Karpas-422 (cell line): Measurements from ENCODE around the gene KRTCAP2. TPM values are rescaled to one million over a fixed set of nuclear protein-coding genes. Genes with fewer than 3 reads are reported as not detected.

ENCODE experiments used
- DNase-seq: peaks from one replicate; pipeline ENCODE4 v3.0.0-alpha.2; 2015
- H2AFZ ChIP-seq: fragments of 200-600 bp; sonication (generic); 2 replicates; pipeline ENCODE4 v1.6.1; 2014; ENCODE audit warnings: antibody characterized with exemption, low read length, mixed read lengths
- H3K27ac ChIP-seq: fragments of 200-600 bp; sonication (generic); 2 replicates; pipeline ENCODE4 v1.5.1; 2014; ENCODE audit warnings: mild to moderate bottlenecking, low read length, moderate library complexity
- H3K27me3 ChIP-seq: fragments of 200-600 bp; sonication (generic); 2 replicates; pipeline ENCODE4 v1.6.1; 2014; ENCODE audit warnings: low read length, mixed read lengths
- H3K36me3 ChIP-seq: fragments of 200-600 bp; sonication (generic); 2 replicates; pipeline ENCODE4 v1.6.1; 2014; ENCODE audit warnings: low read length, mixed read lengths; ENCODE audit not compliant: insufficient read depth
- H3K4me1 ChIP-seq: fragments of 200-600 bp; sonication (generic); 2 replicates; pipeline ENCODE4 v1.6.1; 2014; ENCODE audit warnings: mild to moderate bottlenecking, low read length, mixed read lengths
- H3K4me2 ChIP-seq: fragments of 200-600 bp; sonication (generic); 2 replicates; pipeline ENCODE4 v1.6.1; 2014; ENCODE audit warnings: low read length, low read depth, mild to moderate bottlenecking; ENCODE audit not compliant: poor library complexity, severe bottlenecking
- H3K4me3 ChIP-seq: fragments of 200-600 bp; sonication (generic); 2 replicates; pipeline ENCODE4 v1.5.1; 2014; ENCODE audit warnings: mild to moderate bottlenecking, antibody characterized with exemption, low read length, mixed read lengths
- H3K79me2 ChIP-seq: fragments of 200-600 bp; sonication (generic); 2 replicates; pipeline ENCODE4 v1.6.1; 2014; ENCODE audit warnings: mild to moderate bottlenecking, low read length, mixed read lengths
- H3K9ac ChIP-seq: fragments of 200-600 bp; sonication (generic); 2 replicates; pipeline ENCODE4 v1.6.0; 2014; ENCODE audit warnings: low read length
- H3K9me2 ChIP-seq: fragments of 200-600 bp; sonication (generic), shearing (Covaris generic); replicated peaks from 2 replicates; pipeline ENCODE4 v1.6.0; 2014; ENCODE audit warnings: mild to moderate bottlenecking, low read length, moderate library complexity; ENCODE audit not compliant: insufficient read depth
- H3K9me3 ChIP-seq: fragments of 300-700, 200-600 bp; sonication (generic); 2 replicates; pipeline ENCODE4 v1.6.1; 2014; ENCODE audit warnings: low read length, mixed read lengths
- H4K20me1 ChIP-seq: fragments of 200-600 bp; sonication (generic); 2 replicates; pipeline ENCODE4 v1.6.1; 2014; ENCODE audit warnings: mild to moderate bottlenecking, antibody characterized with exemption, low read length, low read depth; ENCODE audit not compliant: insufficient read depth
- total RNA-seq: library from RNA; depleted of rRNA; stranded (reverse); fragments of >200 nt; shearing (Covaris generic); gene quantifications from 2 replicates; pipeline ENCODE4 v1.2.3, GENCODE V29; 2014; ENCODE audit warnings: low replicate concordance

Gene KRTCAP2
- total RNA-seq, 1 experiment from 2014 or later = 400 TPM

GRCh38 chr1:155139895-155140629 lies 33.0 kb downstream of the KRTCAP2 start, which contains the start of gene DPM3:
DPM3 (minus strand) TSS chr1:155140531; CDS start chr1:155140240, 291 bp downstream.
- Histone ChIP-seq H3K9me2 (no peaks in the 10 kb centered on the region), H3K4me3 (peak within 1 kb of the TSS; percentile 95), H3K36me3 (peaks cover 4% of the 10 kb centered on the region; the same call in 1 of the 2 replicates), H2AFZ (peak within 1 kb of the TSS; percentile 99), H3K4me1 (peaks cover 32% of the 10 kb centered on the region), H3K79me2 (peaks cover 29% of the 10 kb centered on the region), H4K20me1 (no peaks in the 10 kb centered on the region), H3K9ac (peak within 1 kb of the TSS; percentile 76), H3K27me3 (no peaks in the 10 kb centered on the region), H3K9me3 (no peaks in the 10 kb centered on the region), H3K4me2 (peak within 1 kb of the TSS; percentile 77), H3K27ac (no peak within 1 kb of the TSS)
- DNase-seq = peak; percentile 96

- Histone ChIP-seq H3K27me3 (no peaks in the 10 kb centered on the region), H3K4me2 (peak overlapping the region; percentile 77), H3K4me3 (peak overlapping the region; percentile 73)
Observed at GRCh38 chr1:155137154-155137949, 35.8 kb downstream of the KRTCAP2 start.

GRCh38 chr1:155136748-155137147 lies 36.4 kb downstream of the KRTCAP2 start:
- peak overlapping the region; percentile 73 for H3K4me3 ChIP-seq
- H3K79me2 ChIP-seq = peaks cover 29% of the 10 kb centered on the region
- peak; percentile 63 for DNase-seq

More at GRCh38 chr1:155137154-155137949, 35.8 kb downstream of the KRTCAP2 start:
- Histone ChIP-seq H3K27ac (peak overlapping the region; percentile 80), H4K20me1 (no peaks in the 10 kb centered on the region), H3K9me2 (no peaks in the 10 kb centered on the region), H3K4me1 (peaks cover 39% of the 10 kb centered on the region), H3K36me3 (peaks cover 4% of the 10 kb centered on the region; the same call in 1 of the 2 replicates), H2AFZ (no peak overlapping the region), H3K79me2 (peaks cover 29% of the 10 kb centered on the region), H3K9ac (peak overlapping the region; percentile 84), H3K9me3 (no peaks in the 10 kb centered on the region)
- DNase-seq = no peak

GRCh38 chr1:155135415-155136028 lies 37.6 kb downstream of the KRTCAP2 start, which contains the start of gene SLC50A1:
SLC50A1 (plus strand) TSS chr1:155135852; CDS start chr1:155135912, 60 bp downstream.
- Histone ChIP-seq H3K27me3 (no peaks in the 10 kb centered on the region), H3K79me2 (peaks cover 29% of the 10 kb centered on the region), H3K4me2 (peak within 1 kb of the TSS; percentile 77), H3K27ac (peak within 1 kb of the TSS; percentile 80), H3K4me3 (peak within 1 kb of the TSS; percentile 73), H3K9me2 (no peaks in the 10 kb centered on the region), H3K9ac (peak within 1 kb of the TSS; percentile 84), H3K4me1 (peaks cover 37% of the 10 kb centered on the region), H3K9me3 (no peaks in the 10 kb centered on the region), H3K36me3 (peaks cover 4% of the 10 kb centered on the region; the same call in 1 of the 2 replicates), H4K20me1 (no peaks in the 10 kb centered on the region), H2AFZ (peak within 1 kb of the TSS; percentile 67; the same call in 1 of the 2 replicates)
- DNase-seq = peak; percentile 98

More at GRCh38 chr1:155136748-155137147, 36.4 kb downstream of the KRTCAP2 start:
- no peaks in the 10 kb centered on the region for H4K20me1 ChIP-seq
- peak overlapping the region; percentile 84 for H3K9ac ChIP-seq
- H3K9me2 ChIP-seq = no peaks in the 10 kb centered on the region
- H2AFZ ChIP-seq = no peak overlapping the region
- H3K27ac ChIP-seq = peak overlapping the region; percentile 80
- H3K9me3 ChIP-seq = no peaks in the 10 kb centered on the region
- peaks cover 39% of the 10 kb centered on the region for H3K4me1 ChIP-seq
- H3K4me2 ChIP-seq = peak overlapping the region; percentile 77
- no peaks in the 10 kb centered on the region for H3K27me3 ChIP-seq
- H3K36me3 ChIP-seq = peaks cover 4% of the 10 kb centered on the region; the same call in 1 of the 2 replicates

- H3K9me2 ChIP-seq = no peaks in the 10 kb centered on the region
- H3K4me2 ChIP-seq = peak overlapping the region; percentile 77
- H2AFZ ChIP-seq = 0 out of 2 replicates have a peak overlapping the region, but pooled peaks have one; percentile 33
- H4K20me1 ChIP-seq = no peaks in the 10 kb centered on the region
- H3K36me3 ChIP-seq = peaks cover 4% of the 10 kb centered on the region; the same call in 1 of the 2 replicates
- peak overlapping the region; percentile 84 for H3K9ac ChIP-seq
- no peaks in the 10 kb centered on the region for H3K27me3 ChIP-seq
- H3K4me3 ChIP-seq = peak overlapping the region; percentile 73
- H3K4me1 ChIP-seq = peaks cover 36% of the 10 kb centered on the region
- H3K79me2 ChIP-seq = peaks cover 26% of the 10 kb centered on the region
- H3K9me3 ChIP-seq = no peaks in the 10 kb centered on the region
- H3K27ac ChIP-seq = peak overlapping the region; percentile 10; the same call in 1 of the 2 replicates
- DNase-seq = peak; percentile 66
Observed at GRCh38 chr1:155134880-155135414, 38.2 kb downstream of the KRTCAP2 start.

- DNase-seq = no peak
- Histone ChIP-seq H3K27ac (no peak overlapping the region), H2AFZ (no peak overlapping the region), H3K4me1 (peaks cover 30% of the 10 kb centered on the region), H3K4me3 (peak overlapping the region; percentile 73; the same call in 1 of the 2 replicates), H3K9ac (peak overlapping the region; percentile 84), H4K20me1 (no peaks in the 10 kb centered on the region), H3K36me3 (peaks cover 4% of the 10 kb centered on the region; the same call in 1 of the 2 replicates), H3K9me2 (no peaks in the 10 kb centered on the region), H3K27me3 (no peaks in the 10 kb centered on the region), H3K79me2 (peaks cover 20% of the 10 kb centered on the region), H3K9me3 (no peaks in the 10 kb centered on the region), H3K4me2 (peak overlapping the region; percentile 77)
Observed at GRCh38 chr1:155134322-155134721, 38.8 kb downstream of the KRTCAP2 start.

GRCh38 chr1:155133799-155134281 lies 39.3 kb downstream of the KRTCAP2 start:
- H3K4me3 ChIP-seq = no peak overlapping the region
- H3K9me3 ChIP-seq = no peaks in the 10 kb centered on the region
- H3K27ac ChIP-seq = no peak overlapping the region
- H3K9me2 ChIP-seq = no peaks in the 10 kb centered on the region
- peaks cover 4% of the 10 kb centered on the region; the same call in 1 of the 2 replicates for H3K36me3 ChIP-seq
- DNase-seq = no peak
- H3K79me2 ChIP-seq = peaks cover 19% of the 10 kb centered on the region
- H3K9ac ChIP-seq = 0 out of 2 replicates have a peak overlapping the region, but pooled peaks have one; percentile 84
- peaks cover 27% of the 10 kb centered on the region for H3K4me1 ChIP-seq
- H3K4me2 ChIP-seq = no peak overlapping the region
- H2AFZ ChIP-seq = no peak overlapping the region
- H3K27me3 ChIP-seq = no peaks in the 10 kb centered on the region
- H4K20me1 ChIP-seq = no peaks in the 10 kb centered on the region
